CD1c-positive myeloid dendritic cell (primary cell): ENCODE results near the gene DOK7.
"Not testable (repeated sequence)": the region's sequence is repeated elsewhere in the genome, so short reads cannot be mapped to it uniquely, and the experiment has no call there.

ENCODE experiments used
- DNase-seq: peaks from one replicate; pipeline ENCODE4 v3.0.0-alpha.2; 2016; ENCODE audit errors: extremely low spot score

The DOK7 gene

GRCh38 chr4:3502941-3503936, 40.1 kb downstream of the DOK7 start:
- DNase-seq, result no peak

GRCh38 chr4:3505231-3505630, 42.1 kb downstream of the DOK7 start:
- DNase-seq, result no peak

GRCh38 chr4:3508542-3508941, 45.4 kb downstream of the DOK7 start:
- DNase-seq, result peak; percentile 34

GRCh38 chr4:3510481-3510880, 47.4 kb downstream of the DOK7 start:
- no peak for DNase-seq

GRCh38 chr4:3511187-3511586, 48.1 kb downstream of the DOK7 start:
- DNase-seq, result no peak

GRCh38 chr4:3511601-3512000, 48.5 kb downstream of the DOK7 start:
- not testable (repeated sequence) for DNase-seq

GRCh38 chr4:3512279-3512678, 49.2 kb downstream of the DOK7 start:
- DNase-seq, result no peak

- no peak for DNase-seq
Measured at GRCh38 chr4:3512719-3513118, 49.6 kb downstream of the DOK7 start.

- no peak for DNase-seq
Measured at GRCh38 chr4:3513807-3514206, 50.7 kb downstream of the DOK7 start.

- DNase-seq, result no peak
Measured at GRCh38 chr4:3514221-3514780, 51.2 kb downstream of the DOK7 start.

GRCh38 chr4:3514806-3515501, 51.8 kb downstream of the DOK7 start:
- no peak for DNase-seq

- DNase-seq, result no peak
Measured at GRCh38 chr4:3515646-3516045, 52.5 kb downstream of the DOK7 start.

- no peak for DNase-seq
Measured at GRCh38 chr4:3516061-3516835, 53.1 kb downstream of the DOK7 start.

GRCh38 chr4:3516836-3517730, 54.0 kb downstream of the DOK7 start:
- no peak for DNase-seq

GRCh38 chr4:3517731-3518510, 54.8 kb downstream of the DOK7 start:
- DNase-seq, result no peak

GRCh38 chr4:3518511-3518880, 55.4 kb downstream of the DOK7 start:
- DNase-seq, result no peak

- no peak for DNase-seq
Measured at GRCh38 chr4:3518941-3519340, 55.8 kb downstream of the DOK7 start.

GRCh38 chr4:3519468-3520264, 56.6 kb downstream of the DOK7 start:
- DNase-seq, result no peak

- no peak for DNase-seq
Measured at GRCh38 chr4:3520276-3520675, 57.2 kb downstream of the DOK7 start.
